ENCODE measurements around the gene CHCHD3. TPM values are rescaled to one million over a fixed set of nuclear protein-coding genes. Genes with fewer than 3 reads are reported as not detected.

The CHCHD3 gene
- total and polyA plus RNA-seq, 2 of the 4 experiments (the other 2 are of a cell fraction): 56.9 to 141 TPM

DNA sequence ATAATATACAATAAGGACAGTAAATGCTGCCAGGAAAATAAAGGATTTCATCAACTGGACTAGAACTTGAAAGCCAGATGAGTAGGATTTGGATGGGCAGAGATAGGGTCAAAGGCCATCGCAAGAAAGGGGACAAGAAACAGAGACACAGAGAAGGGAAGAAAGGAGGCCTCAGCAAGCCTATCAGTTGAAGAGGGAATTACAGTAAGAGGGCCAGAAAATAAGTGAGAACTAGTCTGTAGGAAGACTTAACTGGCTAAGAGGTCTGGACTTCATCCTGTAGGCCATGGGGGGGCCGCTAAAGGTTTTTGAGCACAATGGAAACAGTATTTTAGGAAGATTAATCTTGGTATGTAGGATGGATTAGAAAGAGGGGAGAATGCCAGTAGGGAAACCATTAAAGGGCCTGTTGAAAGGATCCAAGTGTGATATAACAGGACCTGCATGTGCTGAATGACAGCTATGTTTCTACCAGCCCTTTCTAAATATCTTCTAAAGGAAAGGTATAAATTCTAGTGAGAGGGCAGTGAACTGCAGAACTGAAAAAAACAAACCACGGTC lies 174.4 kb downstream of the CHCHD3 start:
- no peak overlapping the region for H2BK5ac ChIP-seq (ENCODE audit: low read depth, low read length, poor library complexity, severe bottlenecking)
- no peaks in the 10 kb centered on the region for H3K4me1 ChIP-seq (ENCODE audit: control insufficient read depth, insufficient read depth, low read length)
- H2BK120ac ChIP-seq (ENCODE audit: low read depth, low read length): no peak overlapping the region
- no peak overlapping the region for H3K23ac ChIP-seq (ENCODE audit: low read depth, low read length)
- in situ Hi-C loops (cut with MboI; ENCODE audit: low sequenced_read_pairs) (no loop called here), intact Hi-C loops (cut with micrococcal nuclease) (no loop called here), dilution Hi-C loops (cut with HindIII; ENCODE audit: low sequenced_read_pairs, unreplicated experiment) (no loop called here)
- DNase-seq (no peak), ATAC-seq (ENCODE audit: low read depth) (no peak)
- no peak overlapping the region for H2BK15ac ChIP-seq (ENCODE audit: low read depth, low read length)
- no peak overlapping the region for H4K8ac ChIP-seq (ENCODE audit: low read depth in 2 of 2, low read length in 2 of 2)
- peaks cover 7% of the 10 kb centered on the region in 2 experiments; a peak in 3 of 4 replicates for H3K79me1 ChIP-seq (ENCODE audit: low read depth in 1 of 2, low read length in 2 of 2)
- no peak overlapping the region for H2AK5ac ChIP-seq (ENCODE audit: low read depth, low read length)
- H2BK20ac ChIP-seq (ENCODE audit: low read depth, low read length): no peak overlapping the region
- H3K4me2 ChIP-seq (ENCODE audit: low read depth, low read length): no peak overlapping the region
- no peak overlapping the region for H3K4me3 ChIP-seq (ENCODE audit: insufficient read depth, low read depth, low read length)
- no peak overlapping the region for H4K5ac ChIP-seq (ENCODE audit: low read depth, low read length)
- H3K18ac ChIP-seq (ENCODE audit: low read depth, low read length): no peak overlapping the region
- no peaks in the 10 kb centered on the region for H3K9me1 ChIP-seq (ENCODE audit: insufficient read depth, low read length)
- 100% methylated on average over 2 of the region's 3 CpGs; no CpG with 5 or more reads in 1 of the 2 experiments for WGBS, 2 experiments (ENCODE audit: extremely low coverage in 2 of 2, insufficient read length in 1 of 2)
- TF ChIP-seq RCOR1 (IDR thresholded peaks at IDR 0.05; ENCODE audit: insufficient replicate concordance, low read length): no peak
- TF ChIP-seq, protein P1, sequence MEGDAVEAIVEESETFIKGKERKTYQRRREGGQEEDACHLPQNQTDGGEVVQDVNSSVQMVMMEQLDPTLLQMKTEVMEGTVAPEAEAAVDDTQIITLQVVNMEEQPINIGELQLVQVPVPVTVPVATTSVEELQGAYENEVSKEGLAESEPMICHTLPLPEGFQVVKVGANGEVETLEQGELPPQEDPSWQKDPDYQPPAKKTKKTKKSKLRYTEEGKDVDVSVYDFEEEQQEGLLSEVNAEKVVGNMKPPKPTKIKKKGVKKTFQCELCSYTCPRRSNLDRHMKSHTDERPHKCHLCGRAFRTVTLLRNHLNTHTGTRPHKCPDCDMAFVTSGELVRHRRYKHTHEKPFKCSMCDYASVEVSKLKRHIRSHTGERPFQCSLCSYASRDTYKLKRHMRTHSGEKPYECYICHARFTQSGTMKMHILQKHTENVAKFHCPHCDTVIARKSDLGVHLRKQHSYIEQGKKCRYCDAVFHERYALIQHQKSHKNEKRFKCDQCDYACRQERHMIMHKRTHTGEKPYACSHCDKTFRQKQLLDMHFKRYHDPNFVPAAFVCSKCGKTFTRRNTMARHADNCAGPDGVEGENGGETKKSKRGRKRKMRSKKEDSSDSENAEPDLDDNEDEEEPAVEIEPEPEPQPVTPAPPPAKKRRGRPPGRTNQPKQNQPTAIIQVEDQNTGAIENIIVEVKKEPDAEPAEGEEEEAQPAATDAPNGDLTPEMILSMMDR (conservative IDR thresholded peaks at IDR 0.05; ENCODE audit: low read depth, low read length): no peak
- TF ChIP-seq BHLHE40 (IDR thresholded peaks at IDR 0.05; ENCODE audit: low read depth, low read length): no peak
- TF ChIP-seq NFE2L2 (IDR thresholded peaks at IDR 0.05; ENCODE audit: low read depth, low read length): no peak
- TF ChIP-seq CEBPB (IDR thresholded peaks at IDR 0.05; ENCODE audit: low read depth, low read length): no peak
- no peak for TF ChIP-seq FOS (IDR thresholded peaks at IDR 0.05; ENCODE audit: low read depth, low read length)
- TF ChIP-seq MAZ (IDR thresholded peaks at IDR 0.05; ENCODE audit: borderline replicate concordance, low read depth, low read length): no peak
- TF ChIP-seq CHD1 (IDR thresholded peaks at IDR 0.05; ENCODE audit: low read depth, low read length): no peak
- TF ChIP-seq ELK1 (IDR thresholded peaks at IDR 0.05; ENCODE audit: borderline replicate concordance, low read depth, low read length): no peak
- no peak for TF ChIP-seq USF2 (IDR thresholded peaks at IDR 0.05; ENCODE audit: low read depth, low read length)
- no peak for TF ChIP-seq MXI1 (IDR thresholded peaks at IDR 0.05; ENCODE audit: borderline replicate concordance, low read depth, low read length)
- TF ChIP-seq POLR2A (IDR thresholded peaks at IDR 0.05; ENCODE audit: low read depth, low read length): no peak
- no peak for TF ChIP-seq SMC3 (IDR thresholded peaks at IDR 0.05; ENCODE audit: low read depth, low read length)
- TF ChIP-seq MAFK (IDR thresholded peaks at IDR 0.05; ENCODE audit: low read depth, low read length): no peak
- TF ChIP-seq RAD21 (IDR thresholded peaks at IDR 0.05; ENCODE audit: low read length): no peak
- no peak for TF ChIP-seq RFX5 (IDR thresholded peaks at IDR 0.05; ENCODE audit: low read depth, low read length)
- H3K27me3 ChIP-seq (ENCODE audit: control insufficient read depth, insufficient read depth, low read length): no peaks in the 10 kb centered on the region
- ChIA-PET CTCF (interaction anchor here (0.7 kb wide), 1 partner anchor 42 kb away, joined by 3 read pairs; no protein-coding TSS in a partner anchor), POLR2A (ENCODE audit: unreplicated experiment) (no interaction called here)
- H3K4ac ChIP-seq (ENCODE audit: low read depth, low read length): no peak overlapping the region
- H3K14ac ChIP-seq (replicated peaks; ENCODE audit: low read depth, low read length): no peak overlapping the region
- BruUV-seq (replicated peaks): no TSS peak
- H4K91ac ChIP-seq (ENCODE audit: insufficient read depth, low read depth, low read length): no peak overlapping the region
- no peak overlapping the region for H3K56ac ChIP-seq (ENCODE audit: extremely low read depth, insufficient read depth, low read length)
- no peak overlapping the region for H2AFZ ChIP-seq (replicated peaks; ENCODE audit: low read length, poor library complexity)
- no peaks in the 10 kb centered on the region for H4K20me1 ChIP-seq (ENCODE audit: insufficient read depth, low read length)
- H3K9me3 ChIP-seq (ENCODE audit: control insufficient read depth, insufficient read depth, low read length): no peaks in the 10 kb centered on the region
- no peak overlapping the region for H3K27ac ChIP-seq (ENCODE audit: insufficient read depth, low read length)
- no peak overlapping the region for H3K9ac ChIP-seq (ENCODE audit: low read depth, low read length)
- H3K36me3 ChIP-seq (ENCODE audit: control insufficient read depth, insufficient read depth, low read length): no peaks in the 10 kb centered on the region
- no peak overlapping the region for H2AK9ac ChIP-seq (replicated peaks; ENCODE audit: low read depth, low read length, poor library complexity)
